H1 (cell line): ENCODE measurements around the gene NLRP8. TPM values are rescaled to one million over a fixed set of nuclear protein-coding genes. Genes with fewer than 3 reads are reported as not detected.

ENCODE experiments used
- CTCF ChIA-PET: fragments of 300-600 bp; sonication (Branson Sonifier 250); formaldehyde crosslinking; loops from one replicate; lab custom pipeline; 2021; ENCODE audit not compliant: partially characterized antibody; lab: Charles Lee
- POLR2A ChIA-PET: fragments of 300-600 bp; sonication (Branson Sonifier 250); formaldehyde crosslinking; loops from one replicate; lab custom pipeline; 2021; ENCODE audit warnings: inconsistent platforms; ENCODE audit not compliant: partially characterized antibody; lab: Charles Lee
- DNase-seq, 2 experiments: peaks; one replicate each; pipeline versions ENCODE4 v3.0.0 to v3.0.0-alpha.2; 2010 to 2022; ENCODE audit warnings: low spot score in 2 of 2, low read depth in 1 of 2, mixed read lengths in 1 of 2
- FAIRE-seq: peaks from 2 replicates; lab custom pipeline; 2011; peaks lifted over from hg19 to GRCh38; lab: Jason Lieb, UNC
- H2AFZ ChIP-seq: 2 replicates; pipeline ENCODE4 v1.8.1; 2012; ENCODE audit warnings: low read length, inconsistent platforms
- H2AK5ac ChIP-seq: 2 replicates; pipeline ENCODE4 v1.6.1; 2013; ENCODE audit warnings: low read depth, low read length
- H2BK120ac ChIP-seq: replicated peaks from 2 replicates; pipeline ENCODE3; 2013; ENCODE audit warnings: low read depth, low read length, inconsistent platforms
- H2BK12ac ChIP-seq: 2 replicates; pipeline ENCODE4 v1.6.1; 2013; ENCODE audit warnings: low read depth, low read length
- H2BK15ac ChIP-seq: 2 replicates; pipeline ENCODE4 v1.6.1; 2013; ENCODE audit warnings: low read length
- H2BK20ac ChIP-seq: 2 replicates; pipeline ENCODE4 v1.6.1; 2013; ENCODE audit warnings: low read length
- H2BK5ac ChIP-seq: 2 replicates; pipeline ENCODE4 v1.6.1; 2013; ENCODE audit warnings: low read depth, low read length
- H3K14ac ChIP-seq: 2 replicates; pipeline ENCODE4 v1.6.1; 2013; ENCODE audit warnings: inconsistent platforms; ENCODE audit not compliant: insufficient read length
- H3K18ac ChIP-seq: 2 replicates; pipeline ENCODE4 v1.6.1; 2013; ENCODE audit warnings: low read length; ENCODE audit errors: extremely low read depth
- H3K23ac ChIP-seq: 2 replicates; pipeline ENCODE4 v1.6.1; 2013; ENCODE audit warnings: inconsistent platforms; ENCODE audit not compliant: insufficient read length
- H3K23me2 ChIP-seq: 2 replicates; pipeline ENCODE4 v1.6.1; 2013; ENCODE audit warnings: low read depth, low read length
- H3K27ac ChIP-seq: 2 replicates; pipeline ENCODE4 v1.6.1; 2011; ENCODE audit warnings: low read depth, low read length, inconsistent platforms
- H3K27me3 ChIP-seq, 4 experiments: replicated peaks in 1 of 4; 1 replicate in 1 of 4; 2 replicates in 3 of 4; pipeline versions ENCODE4 v1.6.1 to v1.8.1; 2011 to 2013; ENCODE audit warnings: low read length in 3 of 4, mild to moderate bottlenecking in 3 of 4, inconsistent platforms in 2 of 4, mixed read lengths in 2 of 4, moderate library complexity in 1 of 4; ENCODE audit not compliant: control insufficient read depth in 3 of 4, insufficient read depth in 3 of 4; ENCODE audit errors: extremely low read depth in 1 of 4
- H3K36me3 ChIP-seq, 4 experiments: 2 replicates each; pipeline versions ENCODE4 v1.6.1 to v1.8.1; 2011 to 2013; ENCODE audit warnings: mild to moderate bottlenecking in 4 of 4, low read length in 3 of 4, moderate library complexity in 2 of 4, control low read depth in 1 of 4, inconsistent platforms in 1 of 4; ENCODE audit not compliant: insufficient read depth in 4 of 4, control insufficient read depth in 2 of 4
- H3K4ac ChIP-seq: replicated peaks from 2 replicates; pipeline ENCODE3; 2013; ENCODE audit warnings: low read length, low read depth, mixed read lengths, inconsistent platforms; ENCODE audit not compliant: insufficient read length
- H3K4me1 ChIP-seq, 4 experiments: replicated peaks in 1 of 4; 1 replicate in 1 of 4; 2 replicates in 3 of 4; pipeline versions ENCODE4 v1.6.1 to v1.8.1; 2011 to 2013; ENCODE audit warnings: low read length in 3 of 4, inconsistent platforms in 2 of 4, mixed read lengths in 1 of 4; ENCODE audit not compliant: insufficient read depth in 4 of 4, control insufficient read depth in 3 of 4
- H3K4me2 ChIP-seq, 2 experiments: 2 replicates each; pipeline versions ENCODE4 v1.6.1 to v1.8.1; 2011 to 2013; ENCODE audit warnings: low read depth in 2 of 2, low read length in 2 of 2, control low read depth in 1 of 2, inconsistent platforms in 1 of 2, mild to moderate bottlenecking in 1 of 2; ENCODE audit not compliant: insufficient read depth in 1 of 2
- H3K4me3 ChIP-seq, 4 experiments: fragments of 200-600, 300-600 bp in 1 of 4; sonication (generic), shearing (Covaris generic), sonication (Bioruptor Twin) in 1 of 4; 2 replicates each; pipeline versions ENCODE4 v1.5.1 to v1.8.1; 2011 to 2016; ENCODE audit warnings: low read length in 4 of 4, low read depth in 3 of 4, control low read depth in 2 of 4, inconsistent platforms in 2 of 4, mild to moderate bottlenecking in 2 of 4, mixed read lengths in 1 of 4, moderate library complexity in 1 of 4; ENCODE audit not compliant: insufficient read depth in 2 of 4; ENCODE audit errors: extremely low read depth in 1 of 4
- H3K56ac ChIP-seq: replicated peaks from 2 replicates; pipeline ENCODE3; 2013; ENCODE audit warnings: low read depth, mild to moderate bottlenecking, mixed read lengths, low read length, inconsistent platforms; ENCODE audit not compliant: insufficient read length
- H3K79me1 ChIP-seq: 2 replicates; pipeline ENCODE4 v1.6.1; 2013; ENCODE audit warnings: low read depth, low read length, control low read depth
- H3K79me2 ChIP-seq, 2 experiments: 2 replicates each; pipeline versions ENCODE4 v1.6.1 to v1.8.1; 2012 to 2013; ENCODE audit warnings: low read length in 2 of 2, mild to moderate bottlenecking in 2 of 2, inconsistent platforms in 1 of 2; ENCODE audit not compliant: insufficient read depth in 2 of 2, control insufficient read depth in 1 of 2
- H3K9ac ChIP-seq, 4 experiments: replicated peaks in 1 of 4; 1 replicate in 1 of 4; 2 replicates in 3 of 4; pipeline versions ENCODE4 v1.6.1 to v1.8.1; 2011 to 2013; ENCODE audit warnings: low read depth in 3 of 4, low read length in 3 of 4, control low read depth in 2 of 4, mild to moderate bottlenecking in 2 of 4, moderate library complexity in 2 of 4, inconsistent platforms in 1 of 4; ENCODE audit errors: extremely low read depth in 1 of 4
- H3K9me3 ChIP-seq, 2 experiments: 2 replicates each; pipeline versions ENCODE4 v1.6.1 to v1.8.1; 2012 to 2013; ENCODE audit warnings: mild to moderate bottlenecking in 2 of 2, moderate library complexity in 2 of 2, control low read depth in 1 of 2, inconsistent platforms in 1 of 2, low read depth in 1 of 2, low read length in 1 of 2, mixed read lengths in 1 of 2; ENCODE audit not compliant: insufficient read depth in 2 of 2
- H4K20me1 ChIP-seq, 2 experiments: replicated peaks in 1 of 2; 2 replicates each; pipeline versions ENCODE3 to v1.8.1; 2011 to 2013; ENCODE audit warnings: inconsistent platforms in 2 of 2, low read length in 2 of 2, mild to moderate bottlenecking in 1 of 2; ENCODE audit not compliant: insufficient read depth in 2 of 2, control insufficient read depth in 1 of 2
- H4K5ac ChIP-seq: 2 replicates; pipeline ENCODE4 v1.6.1; 2013; ENCODE audit warnings: low read length, low read depth, mixed read lengths, inconsistent platforms; ENCODE audit not compliant: insufficient read length
- H4K8ac ChIP-seq: 2 replicates; pipeline ENCODE4 v1.8.0; 2013; ENCODE audit warnings: mild to moderate bottlenecking, moderate library complexity, low read length, inconsistent platforms; ENCODE audit not compliant: insufficient read depth; ENCODE audit errors: extremely low read depth
- H4K91ac ChIP-seq: replicated peaks from 2 replicates; pipeline ENCODE3; 2013; ENCODE audit warnings: low read length, mixed read lengths, inconsistent platforms; ENCODE audit not compliant: insufficient read length
- CHD1 ChIP-seq: IDR thresholded peaks from 2 replicates; pipeline ENCODE4 v1.6.1; 2012; ENCODE audit warnings: low read depth, low read length, improper control_type of control experiment
- POLR2A ChIP-seq, 2 experiments: IDR thresholded peaks; 1 replicate in 1 of 2; 2 replicates in 1 of 2; pipeline ENCODE4 v1.6.1; 2011; ENCODE audit warnings: low read depth in 2 of 2, low read length in 2 of 2, mild to moderate bottlenecking in 2 of 2; ENCODE audit errors: control extremely low read depth in 1 of 2
- POU5F1 ChIP-seq: IDR thresholded peaks from 2 replicates; pipeline ENCODE4 v1.6.1; 2011; ENCODE audit warnings: low read depth, mild to moderate bottlenecking, low read length, moderate library complexity
- SUZ12 ChIP-seq: fragments of 200-600 bp; sonication (generic); IDR thresholded peaks from 2 replicates; pipeline ENCODE4 v1.6.1; 2012; ENCODE audit warnings: mild to moderate bottlenecking, inconsistent platforms, low read length, moderate library complexity, mixed read lengths
- TAF7 ChIP-seq: optimal IDR thresholded peaks from 2 replicates; pipeline ENCODE3; 2011; ENCODE audit warnings: low read depth, mild to moderate bottlenecking, inconsistent platforms, low read length, moderate library complexity, borderline replicate concordance
- WGBS, 2 experiments: shearing (Covaris generic) in 1 of 2; methylation state at CpG; one replicate each; pipeline versions ENCODE4 v1.1.6 to v1.1.7; 2013 to 2015; ENCODE audit warnings: low lambda C conversion rate in 2 of 2, mixed read lengths in 2 of 2, inconsistent platforms in 1 of 2, low coverage in 1 of 2, missing lambda C conversion rate in 1 of 2; ENCODE audit not compliant: insufficient replicate concordance in 2 of 2, insufficient coverage in 1 of 2, insufficient read length in 1 of 2; ENCODE audit errors: extremely low coverage in 1 of 2, missing lambda C conversion rate in 1 of 2; 5-methylcytosine and 5-hydroxymethylcytosine counted together
- polyA plus RNA-seq, 7 experiments: library from polyadenylated mRNA; depleted of rRNA in 3 of 7; stranded (reverse) in 5 of 7; unstranded in 2 of 7; fragments of >200 nt in 5 of 7; fragments of 200-250 nt in 2 of 7; gene quantifications; 1 replicate in 5 of 7; 2 replicates in 1 of 7; 4 replicates in 1 of 7; pipeline versions ENCODE4 v1.2.1 to v1.2.3, GENCODE V29; 2011 to 2013; ENCODE audit warnings: missing spikeins in 2 of 7, mixed read lengths in 2 of 7
- total RNA-seq: library from RNA; stranded (reverse); fragmentation: NEBNext Ultra II Directional; extraction: Animal tissue kit (Norgen Biotek cat#: 25700); gene quantifications from 2 replicates; pipeline ENCODE4 v1.2.1, GENCODE V29; 2021

Gene NLRP8
- total and polyA plus RNA-seq, 2 of the 8 experiments (the other 6 are each of a cell fraction or from before 2014, with no cell fraction given): not detected

DNA sequence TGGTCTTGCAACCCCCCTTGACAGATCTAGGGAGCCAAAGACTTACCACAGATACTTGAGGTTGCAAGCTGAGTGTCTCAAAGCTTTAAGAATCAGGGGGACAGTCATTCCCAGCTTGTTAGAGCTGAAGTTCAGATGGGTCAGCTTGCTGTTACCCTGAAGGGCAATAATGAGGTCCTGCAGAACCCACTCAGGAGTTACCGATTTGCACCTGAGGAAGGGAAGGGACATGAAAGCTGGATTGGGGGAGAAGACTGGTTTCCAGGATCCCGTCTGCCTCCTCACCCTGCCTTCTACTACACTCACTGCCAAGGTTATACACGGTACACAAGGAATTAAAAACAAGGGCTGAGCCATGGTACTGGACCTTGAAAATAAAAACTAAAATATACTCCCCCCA lies 39.9 kb upstream of the NLRP8 start:
- H2AFZ ChIP-seq: no peak overlapping the region
- no peak overlapping the region for H4K5ac ChIP-seq
- no peak overlapping the region for H3K9ac ChIP-seq
- no peak overlapping the region for H3K14ac ChIP-seq
- H2BK20ac ChIP-seq: no peak overlapping the region
- H3K79me2 ChIP-seq: no peaks in the 10 kb centered on the region
- H3K4me3 ChIP-seq: no peak overlapping the region
- H4K20me1 ChIP-seq: no peaks in the 10 kb centered on the region
- H2BK15ac ChIP-seq: no peak overlapping the region
- H4K91ac ChIP-seq: no peak overlapping the region
- H4K8ac ChIP-seq: no peak overlapping the region
- no peak overlapping the region for H3K56ac ChIP-seq
- H3K36me3 ChIP-seq: no peaks in the 10 kb centered on the region
- no peak overlapping the region for H2BK120ac ChIP-seq
- DNase-seq (no peak), FAIRE-seq (no peak)
- H3K79me1 ChIP-seq: no peaks in the 10 kb centered on the region
- H3K27me3 ChIP-seq: no peaks in the 10 kb centered on the region
- H3K4ac ChIP-seq: no peak overlapping the region
- no peak overlapping the region for H3K18ac ChIP-seq
- CTCF ChIA-PET: no interaction called here
- H2BK5ac ChIP-seq: no peak overlapping the region
- no peak overlapping the region for H3K27ac ChIP-seq
- H3K23ac ChIP-seq: no peak overlapping the region
- POLR2A ChIA-PET: no interaction called here
- H3K23me2 ChIP-seq: no peaks in the 10 kb centered on the region
- H2AK5ac ChIP-seq: no peak overlapping the region
- H3K9me3 ChIP-seq: peaks cover 75 to 82% of the 10 kb centered on the region in 2 experiments
- 72% methylated on average over 3 of the region's 3 CpGs; no CpG with 5 or more reads in 1 of the 2 experiments for WGBS, 2 experiments
- no peaks in the 10 kb centered on the region for H3K4me1 ChIP-seq
- no peak overlapping the region for H2BK12ac ChIP-seq
- no peak overlapping the region for H3K4me2 ChIP-seq
- TF ChIP-seq POU5F1 (no peak), SUZ12 (no peak), CHD1 (no peak), POLR2A (IDR thresholded peaks at IDR 0.05; ENCODE audit: control extremely low read depth in 1 of 2, low read depth in 2 of 2, low read length in 2 of 2) (no peak), TAF7 (no peak)
